Measurements from ENCODE around the gene RAD51B. TPM values are rescaled to one million over a fixed set of nuclear protein-coding genes. Genes with fewer than 3 reads are reported as not detected.

RAD51B gene
- total RNA-seq, 1 experiment from 2014 or later = 16.7 TPM

DNA sequence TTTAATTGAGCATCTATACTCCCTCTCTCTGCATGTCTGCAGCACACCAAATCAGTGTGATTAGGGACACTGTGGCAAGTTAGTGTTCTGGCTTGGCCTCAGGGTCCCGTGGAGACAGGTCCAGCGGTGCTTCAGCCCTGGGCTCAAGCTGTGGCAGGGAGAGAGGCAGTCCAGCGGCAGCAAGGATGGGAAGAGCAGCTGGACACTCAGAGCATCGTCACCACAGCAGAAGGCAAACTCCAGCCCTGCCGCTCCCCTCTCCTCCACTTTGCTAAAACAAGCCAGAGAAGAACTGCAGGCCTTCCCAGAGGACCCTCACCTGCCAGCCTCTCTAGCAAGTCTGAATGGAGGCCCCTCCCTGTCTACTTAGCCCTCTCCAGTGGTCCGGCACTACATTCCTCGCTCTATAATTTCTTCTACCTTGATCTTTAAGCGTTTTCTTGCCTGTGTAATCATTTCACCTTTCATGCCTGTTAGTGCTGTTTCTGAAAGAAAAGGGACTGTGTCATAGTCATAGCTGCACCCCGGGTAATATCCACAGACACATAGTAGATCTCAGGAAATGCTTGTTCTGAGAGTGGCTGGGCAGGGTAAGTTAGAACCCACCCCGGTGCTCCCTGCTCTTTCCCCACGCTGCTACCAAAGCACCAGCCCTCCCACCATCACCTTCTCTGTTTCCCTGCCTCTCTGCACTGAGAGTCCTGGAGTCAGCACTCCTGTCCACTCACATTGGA, 951.1 kb downstream of the RAD51B start:
- H3K56ac ChIP-seq (ENCODE audit: insufficient read length, low read depth, low read length) = no peak overlapping the region
- no peak overlapping the region for H3K4ac ChIP-seq (ENCODE audit: low read depth, low read length)
- H3K23ac ChIP-seq (ENCODE audit: insufficient read length, low read depth, low read length) = no peak overlapping the region
- no peak overlapping the region for H3K9ac ChIP-seq (ENCODE audit: extremely low read depth, insufficient read length, low read length)
- no peak overlapping the region for H3K4me2 ChIP-seq (ENCODE audit: insufficient read depth, insufficient read length, low read length)
- Mint-ChIP-seq H3K4me1 (peaks cover 8 to 17% of the 10 kb centered on the region in 2 experiments), H3K9me3 (no peaks in the 10 kb centered on the region), H3K36me3 (ENCODE audit: insufficient read depth in 1 of 3, low read depth in 3 of 3) (no peaks in the 10 kb centered on the region; a peak in 1 of 7 replicates), H3K4me3 (no peak overlapping the region), H3K27ac (no peak overlapping the region), H3K27me3 (ENCODE audit: low read depth) (peaks cover 5% of the 10 kb centered on the region)
- H4K5ac ChIP-seq (ENCODE audit: insufficient read length, low read depth, low read length) = no peak overlapping the region
- no peak overlapping the region for H2AK5ac ChIP-seq (ENCODE audit: insufficient read length, low read length)
- H3K27ac ChIP-seq (ENCODE audit: insufficient read length, low read depth, low read length) = no peak overlapping the region
- H3K79me1 ChIP-seq (ENCODE audit: insufficient read depth, low read depth, low read length, poor library complexity, severe bottlenecking) = no peaks in the 10 kb centered on the region
- no peaks in the 10 kb centered on the region for H4K20me1 ChIP-seq (ENCODE audit: control insufficient read depth, insufficient read depth, insufficient read length)
- no peak overlapping the region for H4K8ac ChIP-seq (replicated peaks; ENCODE audit: insufficient read length, low read depth, low read length)
- H2BK15ac ChIP-seq (ENCODE audit: low read depth, low read length) = no peak overlapping the region
- no peaks in the 10 kb centered on the region for H3K9me3 ChIP-seq (ENCODE audit: control insufficient read depth, low read depth, low read length)
- H2BK120ac ChIP-seq (ENCODE audit: low read depth, low read length, poor library complexity, severe bottlenecking) = no peak overlapping the region
- TF ChIP-seq, protein P1, sequence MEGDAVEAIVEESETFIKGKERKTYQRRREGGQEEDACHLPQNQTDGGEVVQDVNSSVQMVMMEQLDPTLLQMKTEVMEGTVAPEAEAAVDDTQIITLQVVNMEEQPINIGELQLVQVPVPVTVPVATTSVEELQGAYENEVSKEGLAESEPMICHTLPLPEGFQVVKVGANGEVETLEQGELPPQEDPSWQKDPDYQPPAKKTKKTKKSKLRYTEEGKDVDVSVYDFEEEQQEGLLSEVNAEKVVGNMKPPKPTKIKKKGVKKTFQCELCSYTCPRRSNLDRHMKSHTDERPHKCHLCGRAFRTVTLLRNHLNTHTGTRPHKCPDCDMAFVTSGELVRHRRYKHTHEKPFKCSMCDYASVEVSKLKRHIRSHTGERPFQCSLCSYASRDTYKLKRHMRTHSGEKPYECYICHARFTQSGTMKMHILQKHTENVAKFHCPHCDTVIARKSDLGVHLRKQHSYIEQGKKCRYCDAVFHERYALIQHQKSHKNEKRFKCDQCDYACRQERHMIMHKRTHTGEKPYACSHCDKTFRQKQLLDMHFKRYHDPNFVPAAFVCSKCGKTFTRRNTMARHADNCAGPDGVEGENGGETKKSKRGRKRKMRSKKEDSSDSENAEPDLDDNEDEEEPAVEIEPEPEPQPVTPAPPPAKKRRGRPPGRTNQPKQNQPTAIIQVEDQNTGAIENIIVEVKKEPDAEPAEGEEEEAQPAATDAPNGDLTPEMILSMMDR (conservative IDR thresholded peaks at IDR 0.05) = no peak
- no peaks in the 10 kb centered on the region for H3K27me3 ChIP-seq (ENCODE audit: insufficient read depth, low read length)
- no peak overlapping the region for H3K18ac ChIP-seq (ENCODE audit: insufficient read length, low read depth, low read length)
- H3K23me2 ChIP-seq (ENCODE audit: insufficient read length, low read depth, low read length, poor library complexity, severe bottlenecking) = no peaks in the 10 kb centered on the region
- H2AFZ ChIP-seq (ENCODE audit: low read length) = no peak overlapping the region
- H3K14ac ChIP-seq (ENCODE audit: insufficient read depth, low read length) = no peak overlapping the region
- H2BK12ac ChIP-seq (ENCODE audit: insufficient read length, low read depth, low read length) = no peak overlapping the region
- H2BK5ac ChIP-seq (ENCODE audit: insufficient read length, low read length) = no peak overlapping the region
- WGBS (ENCODE audit: extremely low coverage, insufficient read length, low lambda C conversion rate) = no CpG with 5 or more reads among the region's 11 CpGs
- no peak overlapping the region for H4K91ac ChIP-seq (ENCODE audit: insufficient read length, low read depth, low read length)
- no peak overlapping the region for H3T11ph ChIP-seq (ENCODE audit: low read length)
- no peak overlapping the region for H2BK20ac ChIP-seq (ENCODE audit: low read depth, low read length, poor library complexity, severe bottlenecking)
- H3K79me2 ChIP-seq (ENCODE audit: insufficient read depth, low read length) = no peaks in the 10 kb centered on the region
- DNase-seq = no peak
- no peaks in the 10 kb centered on the region for H3K4me1 ChIP-seq (ENCODE audit: insufficient read depth, low read length)
